Muscle of arm (tissue), 14 donors: ENCODE data around the gene ADAMTS6. TPM values are rescaled to one million over a fixed set of nuclear protein-coding genes. Genes with fewer than 3 reads are reported as not detected.
"Not testable (repeated sequence)": the region's sequence is repeated elsewhere in the genome, so short reads cannot be mapped to it uniquely, and the experiment has no call there.

Source experiments
- DNase-seq: peaks from one replicate; pipeline ENCODE4 v3.0.0-alpha.2; 2013
- long read RNA-seq, 11 donors: transcript quantifications; one replicate each; lab custom pipeline, GENCODE V29; 2026
- polyA plus RNA-seq, 12 donors: library from polyadenylated mRNA; unstranded; fragments of 120-200 nt; gene quantifications; one replicate each; pipeline ENCODE4 v1.2.1, GENCODE V29; 2013; ENCODE audit not compliant: insufficient read length in 12 of 12

ADAMTS6 gene, protein sequence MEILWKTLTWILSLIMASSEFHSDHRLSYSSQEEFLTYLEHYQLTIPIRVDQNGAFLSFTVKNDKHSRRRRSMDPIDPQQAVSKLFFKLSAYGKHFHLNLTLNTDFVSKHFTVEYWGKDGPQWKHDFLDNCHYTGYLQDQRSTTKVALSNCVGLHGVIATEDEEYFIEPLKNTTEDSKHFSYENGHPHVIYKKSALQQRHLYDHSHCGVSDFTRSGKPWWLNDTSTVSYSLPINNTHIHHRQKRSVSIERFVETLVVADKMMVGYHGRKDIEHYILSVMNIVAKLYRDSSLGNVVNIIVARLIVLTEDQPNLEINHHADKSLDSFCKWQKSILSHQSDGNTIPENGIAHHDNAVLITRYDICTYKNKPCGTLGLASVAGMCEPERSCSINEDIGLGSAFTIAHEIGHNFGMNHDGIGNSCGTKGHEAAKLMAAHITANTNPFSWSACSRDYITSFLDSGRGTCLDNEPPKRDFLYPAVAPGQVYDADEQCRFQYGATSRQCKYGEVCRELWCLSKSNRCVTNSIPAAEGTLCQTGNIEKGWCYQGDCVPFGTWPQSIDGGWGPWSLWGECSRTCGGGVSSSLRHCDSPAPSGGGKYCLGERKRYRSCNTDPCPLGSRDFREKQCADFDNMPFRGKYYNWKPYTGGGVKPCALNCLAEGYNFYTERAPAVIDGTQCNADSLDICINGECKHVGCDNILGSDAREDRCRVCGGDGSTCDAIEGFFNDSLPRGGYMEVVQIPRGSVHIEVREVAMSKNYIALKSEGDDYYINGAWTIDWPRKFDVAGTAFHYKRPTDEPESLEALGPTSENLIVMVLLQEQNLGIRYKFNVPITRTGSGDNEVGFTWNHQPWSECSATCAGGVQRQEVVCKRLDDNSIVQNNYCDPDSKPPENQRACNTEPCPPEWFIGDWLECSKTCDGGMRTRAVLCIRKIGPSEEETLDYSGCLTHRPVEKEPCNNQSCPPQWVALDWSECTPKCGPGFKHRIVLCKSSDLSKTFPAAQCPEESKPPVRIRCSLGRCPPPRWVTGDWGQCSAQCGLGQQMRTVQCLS (N-terminal part only)
- polyA plus RNA-seq = 1 to 10 TPM in 9 of 12 donors, under 1 TPM in 2, not detected in 1; 0.93 to 2.6 (median 1.6) TPM
- long read RNA-seq, donor 1 = 0 reads
- long read RNA-seq, donor 2 = 0 reads
- long read RNA-seq, donor 3 = 0 reads
- long read RNA-seq, donor 4 = 0 reads
- long read RNA-seq, donor 5, full-length matches to known transcripts = 1 of 1 reads
- long read RNA-seq, donor 5, partial matches to known transcripts = 0 of 1 reads
- long read RNA-seq, donor 5, other reads (novel, unspliced or antisense) = 0 of 1 reads
- long read RNA-seq, donor 6 = 0 reads
- long read RNA-seq, donor 7 = 0 reads
- long read RNA-seq, donor 8 = 0 reads
- long read RNA-seq, donor 9 = 0 reads
- long read RNA-seq, donor 10 = 0 reads
- long read RNA-seq, donor 11 = 0 reads

DNA sequence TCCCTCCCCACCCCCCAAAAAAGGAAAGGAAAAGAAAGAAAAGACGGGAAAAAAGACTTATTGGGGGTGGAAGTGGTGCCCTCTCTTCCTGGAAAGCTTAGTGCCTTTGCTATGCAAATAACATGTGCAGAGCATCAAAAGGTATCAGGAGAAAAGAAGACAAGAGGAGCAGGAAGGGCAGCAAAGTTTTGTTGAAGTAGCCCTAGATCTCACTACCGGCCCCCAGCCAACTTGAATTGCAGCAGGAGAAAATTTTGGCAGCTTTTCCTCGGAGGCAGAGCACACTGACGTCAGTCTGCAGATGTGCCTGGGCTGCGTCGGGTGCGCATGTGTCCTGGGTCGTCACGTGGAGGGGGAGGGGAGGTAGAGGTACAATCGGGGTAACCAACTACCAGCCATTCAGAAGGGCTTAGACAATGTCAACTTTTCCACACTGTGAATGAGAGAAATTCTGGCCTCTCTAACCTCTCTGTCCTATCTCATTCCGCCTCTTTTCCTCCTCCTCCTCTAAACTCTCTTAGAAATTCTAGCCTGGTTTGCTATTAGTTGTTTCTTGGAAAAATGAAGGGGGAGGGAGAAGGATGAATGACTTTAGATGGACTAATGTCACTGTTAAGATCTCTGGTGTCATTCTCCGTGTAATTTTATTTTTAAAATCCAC lies at the start of gene ADAMTS6:
ADAMTS6 (minus strand) TSS at position 286 of the 661 bp plus-strand sequence. CDS start 8,247 bp downstream, outside the sequence.
- peak; percentile 97 for DNase-seq

DNA sequence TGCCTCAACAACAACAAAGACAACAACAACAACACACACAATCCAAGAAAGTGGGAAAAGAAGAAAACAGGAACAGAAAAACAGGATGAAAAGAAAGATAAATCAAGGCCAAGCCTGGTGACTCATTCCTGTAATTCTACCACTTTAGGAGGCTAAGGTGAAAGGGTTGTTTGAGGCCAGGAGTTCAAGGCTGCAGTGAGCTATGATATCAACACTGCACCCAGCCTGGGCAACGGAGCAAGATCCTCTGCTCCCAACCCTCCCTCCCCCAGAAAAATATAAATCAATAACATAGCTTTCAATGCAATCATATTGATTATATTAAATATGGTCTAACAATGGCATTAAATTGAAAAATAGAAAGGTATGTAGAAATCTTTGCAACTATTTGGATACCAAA lies 49.2 kb upstream of the ADAMTS6 start:
- no peak for DNase-seq

DNA sequence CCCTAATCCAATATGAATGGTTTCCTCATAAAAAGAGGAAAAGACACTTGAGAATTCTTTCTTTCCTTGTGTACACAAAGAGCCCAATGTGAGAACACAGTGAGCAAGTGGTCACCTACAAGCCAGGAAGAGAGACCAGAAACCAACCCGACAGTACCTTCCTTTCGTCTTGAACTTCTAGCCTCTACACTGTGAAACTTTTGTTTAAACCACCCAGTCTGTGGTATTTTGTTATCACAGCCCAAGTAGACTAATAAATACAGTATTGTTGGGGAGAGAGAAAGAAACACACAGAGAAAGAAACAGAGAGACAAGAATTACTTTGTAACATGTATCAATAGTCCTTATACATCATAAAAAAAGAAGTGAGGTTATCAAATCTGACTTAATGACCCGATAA lies 44.0 kb upstream of the ADAMTS6 start:
- no peak for DNase-seq

DNA sequence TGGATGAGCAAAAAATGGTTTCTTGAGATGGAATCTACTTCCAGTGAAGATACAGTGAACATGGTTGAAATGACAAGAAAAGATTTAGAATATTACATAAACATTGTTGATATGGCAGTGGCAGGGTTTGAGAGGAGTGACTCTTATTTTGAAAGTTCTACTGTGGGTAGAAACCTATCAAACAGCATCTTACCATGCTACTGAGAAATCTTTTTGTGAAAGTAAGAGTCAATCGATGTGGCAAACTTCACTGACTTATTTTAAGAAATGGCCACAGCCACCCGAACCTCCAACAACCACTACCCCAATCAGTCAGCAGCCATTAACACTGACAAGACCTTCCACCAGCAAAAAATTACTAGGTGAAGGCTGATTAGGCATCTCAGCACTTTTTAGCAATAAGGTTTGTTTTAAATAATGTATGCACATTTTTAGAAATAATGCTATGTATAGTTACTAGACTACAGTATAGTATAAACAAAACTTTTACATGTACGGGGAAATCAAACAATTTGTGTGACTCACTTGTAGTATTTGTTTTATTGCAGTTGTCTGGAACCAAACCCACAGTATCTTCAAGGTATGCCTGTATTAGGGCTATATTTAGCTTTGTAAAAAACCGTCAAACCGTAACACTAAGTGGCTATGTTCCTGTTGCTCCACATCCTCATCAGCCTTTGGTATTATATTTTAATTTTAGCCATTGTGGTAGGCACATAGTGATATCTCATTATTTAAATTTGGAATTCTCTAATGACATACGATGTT lies 30.6 kb upstream of the ADAMTS6 start:
- DNase-seq = no peak

DNA sequence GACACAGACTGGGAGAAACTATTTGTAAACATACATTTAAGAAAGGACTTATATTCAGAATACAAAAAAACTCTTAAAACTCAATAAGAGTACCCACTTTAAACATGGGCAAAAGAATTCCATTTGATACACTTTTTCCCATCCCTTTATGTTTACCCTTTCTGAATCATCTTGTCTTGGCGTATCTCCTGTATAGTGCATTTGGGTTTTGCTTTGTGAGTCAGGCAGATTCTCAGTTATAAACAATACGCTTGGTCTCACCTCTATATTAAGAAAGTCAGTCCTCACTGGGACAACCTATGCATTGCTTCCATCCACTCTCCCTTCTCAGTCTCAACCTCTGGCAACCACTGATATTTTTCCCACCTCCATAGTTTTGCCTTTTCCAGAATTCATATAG lies 27.3 kb upstream of the ADAMTS6 start:
- no peak for DNase-seq

DNA sequence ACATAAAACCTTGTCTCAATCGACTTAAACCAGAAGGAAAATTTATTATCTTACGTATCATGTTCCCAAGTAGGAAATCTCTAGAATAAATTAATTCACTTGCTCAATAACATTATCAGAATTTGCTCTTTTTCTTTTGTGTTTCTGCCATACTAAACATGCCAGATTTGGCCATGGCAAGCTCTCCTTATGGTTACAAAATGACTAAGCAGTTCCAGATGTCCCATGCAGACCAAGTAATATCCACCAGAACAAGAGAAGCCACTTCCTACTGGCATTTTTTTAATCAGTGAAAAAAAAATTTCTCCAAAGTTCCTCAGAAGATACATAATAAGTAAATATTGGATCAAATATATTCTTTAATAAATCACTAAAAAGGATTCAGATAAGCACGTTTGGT lies 25.2 kb upstream of the ADAMTS6 start:
- DNase-seq = no peak

DNA sequence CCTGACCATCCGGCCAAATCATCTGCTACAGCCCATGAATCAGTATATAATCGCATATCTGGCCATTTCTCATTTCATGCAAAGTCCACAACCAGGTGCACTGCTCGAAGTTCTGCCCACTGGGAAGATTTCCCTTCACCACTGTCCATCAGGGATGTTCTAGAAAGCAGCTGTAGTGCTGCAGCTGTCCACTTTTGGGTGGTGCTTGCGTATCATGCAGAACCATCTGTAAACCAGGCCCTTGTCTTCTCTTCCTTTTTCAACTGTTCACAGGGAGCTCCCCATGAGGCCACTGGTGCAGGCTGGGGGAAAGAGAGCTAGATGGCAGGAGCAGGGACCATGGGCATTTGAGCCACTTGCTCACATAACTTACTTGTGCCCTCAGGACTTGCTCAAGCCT lies 7.4 kb upstream of the ADAMTS6 start:
- no peak for DNase-seq

DNA sequence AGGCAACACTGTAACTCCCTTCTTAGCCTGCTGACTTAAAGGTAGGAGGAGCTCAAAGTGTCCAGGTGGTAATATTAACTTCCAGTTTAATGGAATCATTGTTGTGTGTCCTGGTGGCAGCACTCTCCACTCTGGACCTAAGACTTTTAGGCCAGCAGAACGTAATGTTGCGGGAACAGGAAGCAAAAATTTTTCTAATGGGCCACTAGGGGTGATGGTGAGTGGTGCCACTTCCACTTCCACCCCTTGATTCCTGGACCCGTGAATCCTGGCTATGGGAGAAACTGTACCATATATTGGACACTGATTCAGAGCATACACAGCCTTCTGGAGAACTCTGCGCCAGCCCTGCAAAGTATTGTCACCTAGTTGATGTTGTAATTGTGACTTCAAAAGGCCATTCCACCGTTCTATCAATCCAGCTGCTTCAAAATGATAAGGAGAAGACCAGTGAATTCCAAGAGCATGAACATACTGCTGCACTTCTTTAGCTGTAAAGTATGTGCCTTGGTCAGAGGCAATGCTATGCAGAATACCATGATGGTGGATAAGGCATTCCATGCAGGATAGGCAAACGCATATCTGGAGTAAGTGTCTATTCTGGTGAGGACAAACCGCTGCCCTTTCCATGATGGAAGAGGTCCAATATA lies 6.4 kb upstream of the ADAMTS6 start:
- not testable (repeated sequence) for DNase-seq

DNA sequence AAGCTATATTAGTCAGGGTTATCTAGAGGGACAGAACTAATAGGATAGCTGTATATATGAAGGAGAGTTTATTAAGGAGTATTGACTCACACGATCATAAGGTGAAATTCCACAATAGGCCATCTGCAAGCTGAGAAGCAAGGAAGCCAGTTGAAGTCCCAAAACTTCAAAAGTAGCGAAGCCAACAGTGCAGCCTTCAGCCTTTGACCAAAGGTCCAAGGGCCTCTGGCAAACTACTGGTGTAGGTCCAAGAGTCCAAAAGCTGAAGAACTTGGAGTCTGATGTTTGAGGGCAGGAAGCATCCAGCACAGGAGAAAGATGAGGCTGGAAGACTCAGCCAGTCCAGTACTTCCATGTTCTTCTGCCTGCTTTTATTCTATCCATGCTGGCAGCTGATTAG lies 5.1 kb upstream of the ADAMTS6 start:
- DNase-seq = not testable (repeated sequence)

DNA sequence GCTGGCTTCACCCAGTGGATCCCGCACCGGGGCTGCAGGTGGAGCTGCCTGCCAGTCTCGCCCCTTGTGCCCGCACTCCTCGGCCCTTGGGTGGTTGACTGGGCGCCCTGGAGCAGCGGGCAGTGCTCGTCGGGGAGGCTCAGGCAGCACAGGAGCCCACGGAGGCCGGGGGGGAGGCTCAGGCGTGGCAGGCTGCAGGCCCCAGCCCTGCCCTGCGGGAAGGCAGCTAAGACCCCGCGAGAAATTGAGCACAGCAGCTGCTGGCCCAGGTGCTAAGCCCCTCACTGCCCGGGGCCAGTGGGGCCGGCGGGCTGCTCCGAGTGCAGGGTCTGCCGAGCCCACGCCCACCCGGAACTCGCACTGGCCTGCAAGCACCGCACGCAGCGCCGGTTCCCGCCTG lies 3.7 kb upstream of the ADAMTS6 start:
- no peak for DNase-seq

DNA sequence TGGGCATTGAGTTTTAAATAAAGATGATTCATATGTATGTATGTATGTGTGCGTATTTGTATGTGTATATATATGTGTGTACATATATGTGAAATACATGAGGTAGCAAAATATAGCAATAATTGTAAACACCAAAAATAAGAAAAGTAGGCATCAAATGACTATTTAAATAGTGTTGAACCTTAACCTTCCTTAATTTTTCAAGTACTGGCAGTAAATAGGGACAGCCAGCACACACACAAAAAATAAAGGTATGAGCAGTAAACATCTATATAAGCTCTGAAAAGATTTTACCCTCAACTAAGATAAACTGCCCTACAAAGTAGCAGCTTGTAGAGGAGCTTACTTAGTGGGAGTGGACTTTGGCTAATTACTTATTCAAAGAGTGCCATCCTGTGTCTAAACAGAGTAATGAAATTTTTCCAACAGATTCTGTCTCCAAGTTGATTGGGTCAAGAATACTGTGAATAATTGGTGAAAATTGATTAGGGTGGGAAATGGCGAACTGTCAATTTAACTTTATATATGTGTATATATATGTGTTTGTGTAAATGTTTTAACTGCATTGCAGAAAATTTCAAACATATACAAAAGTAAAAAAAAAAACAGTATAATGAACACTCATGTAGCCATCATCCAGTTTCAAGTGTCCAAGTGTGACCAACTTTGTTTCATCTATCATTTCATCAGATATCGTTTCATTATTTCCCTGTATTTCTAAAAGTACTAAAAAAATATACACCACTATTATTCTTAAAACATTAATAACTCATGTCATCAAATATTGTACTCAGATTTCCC lies 2.0 kb upstream of the ADAMTS6 start:
- peak; percentile 60 for DNase-seq

DNA sequence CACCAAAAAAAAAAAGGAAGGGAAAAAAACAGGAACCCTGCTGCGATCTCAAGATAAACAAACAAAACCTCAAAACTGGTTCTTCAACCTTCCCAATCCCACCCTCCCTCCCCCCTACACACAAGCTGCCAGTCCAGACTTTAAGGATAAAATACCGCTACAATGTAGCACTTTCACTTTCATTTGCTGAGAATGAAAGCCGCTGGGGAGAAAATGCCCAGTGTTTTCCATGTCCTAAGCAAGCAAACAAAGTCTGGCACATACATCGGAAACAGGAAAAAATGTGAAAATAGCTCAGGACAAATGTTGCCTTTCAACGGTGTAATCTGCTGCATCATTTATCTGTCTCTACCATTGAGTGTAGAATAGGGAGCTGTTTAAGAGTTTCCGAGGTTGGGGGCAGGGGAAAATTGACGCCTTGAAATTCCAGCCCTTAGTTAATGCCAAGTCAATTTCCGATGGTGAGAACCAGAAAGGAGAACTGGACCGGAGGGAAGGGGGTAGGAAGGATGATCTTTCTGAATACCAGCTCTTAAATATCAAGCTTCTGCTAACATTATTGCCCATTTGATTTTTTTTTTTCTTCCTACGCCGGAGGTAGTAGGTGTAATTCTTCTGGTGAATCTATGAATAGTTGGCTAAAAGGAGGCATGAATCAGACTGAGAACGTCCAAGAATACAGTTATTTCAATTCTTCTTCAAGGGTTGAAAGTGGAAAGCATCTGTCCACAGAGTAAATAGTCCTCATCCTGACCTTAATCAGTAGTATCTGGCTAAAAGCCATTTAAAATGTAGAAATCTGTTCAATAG lies 1.2 kb upstream of the ADAMTS6 start:
- DNase-seq = peak; percentile 69

DNA sequence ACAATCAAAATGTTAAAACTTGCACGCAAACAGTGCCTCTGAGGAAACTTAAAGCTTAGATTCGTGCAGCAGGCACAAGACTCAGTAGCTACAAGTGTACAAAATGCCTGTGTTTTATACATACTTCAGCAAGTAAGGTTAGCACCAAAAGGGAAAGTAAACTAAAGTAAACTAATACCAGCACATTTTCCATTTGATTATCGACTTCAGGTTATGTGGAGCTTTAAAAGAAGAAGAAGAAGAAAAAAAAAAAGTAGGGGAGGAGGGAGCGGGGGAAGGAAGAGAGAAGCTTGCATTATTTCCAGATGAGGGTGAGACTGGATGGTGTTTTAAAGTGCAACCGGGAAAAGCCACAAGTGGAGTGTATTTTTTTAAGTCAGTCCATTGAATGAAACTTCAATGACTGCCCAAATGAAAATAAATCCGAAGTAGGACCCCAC lies 596 bp upstream of the ADAMTS6 start:
- peak; percentile 57 for DNase-seq

DNA sequence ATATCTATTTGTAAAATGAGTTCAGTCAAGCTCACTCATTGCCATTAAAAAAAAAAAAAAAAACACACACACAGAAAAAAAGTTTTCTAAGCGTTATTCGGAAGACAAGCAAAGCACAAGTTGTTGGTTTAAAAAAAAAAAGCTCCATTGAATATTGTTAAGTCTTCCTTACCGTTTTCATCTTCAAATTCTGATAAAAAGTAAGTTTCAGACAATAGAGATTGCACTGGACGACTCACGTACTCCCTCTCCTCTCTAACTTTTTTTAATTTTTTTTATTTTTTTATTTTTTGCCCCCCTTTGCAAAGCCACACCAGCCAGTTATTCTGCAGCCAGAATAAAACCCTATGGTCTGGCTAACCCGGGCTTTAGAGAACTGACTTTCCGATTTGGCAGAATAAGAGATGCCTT lies 544 bp downstream of the ADAMTS6 start:
- peak; percentile 45 for DNase-seq

DNA sequence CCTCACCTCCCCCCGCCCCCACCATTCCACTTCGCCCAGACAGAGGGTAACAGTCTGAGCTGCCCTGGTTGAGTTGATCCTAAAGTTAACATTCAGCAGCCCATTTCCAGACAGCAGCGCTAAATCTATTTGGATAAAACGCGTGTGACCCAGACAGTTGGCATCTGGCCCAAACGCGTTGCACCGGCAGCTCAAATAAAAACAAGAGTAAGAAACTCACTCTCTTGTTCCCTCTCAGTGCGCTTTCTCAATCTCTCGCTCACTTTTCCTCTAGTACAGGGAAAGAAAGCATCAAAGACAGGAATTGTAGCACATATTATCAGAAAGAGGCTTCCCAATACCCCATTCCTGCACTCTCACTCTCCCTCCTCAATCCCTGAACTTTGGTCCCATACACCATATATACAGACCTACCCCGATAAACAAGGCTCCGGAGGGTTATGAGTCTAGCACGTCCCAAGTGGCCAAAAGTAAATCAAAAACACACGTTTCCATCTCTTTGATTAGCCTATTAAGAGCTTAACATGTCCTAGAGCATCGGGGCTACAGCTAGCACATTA lies 1.3 kb downstream of the ADAMTS6 start:
- peak; percentile 85 for DNase-seq

DNA sequence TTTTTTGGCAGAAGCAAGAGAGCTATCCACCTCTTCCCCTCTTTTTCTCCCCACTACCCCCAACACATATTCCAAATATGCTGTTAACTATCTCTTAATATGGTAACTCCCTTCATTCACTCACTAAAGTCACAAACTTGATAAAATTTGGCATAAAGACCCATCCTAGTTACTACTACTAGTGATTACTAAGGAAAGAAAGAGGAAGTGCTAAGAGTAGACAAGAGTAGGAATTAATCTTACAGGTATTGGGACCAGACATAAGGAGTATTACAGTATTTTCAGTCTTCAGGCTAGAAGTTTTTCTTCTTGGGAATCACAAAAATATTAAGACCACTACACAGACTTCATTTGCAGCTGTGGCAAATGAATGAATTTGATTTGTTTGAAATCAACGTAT lies 2.2 kb downstream of the ADAMTS6 start:
- peak; percentile 0 for DNase-seq

DNA sequence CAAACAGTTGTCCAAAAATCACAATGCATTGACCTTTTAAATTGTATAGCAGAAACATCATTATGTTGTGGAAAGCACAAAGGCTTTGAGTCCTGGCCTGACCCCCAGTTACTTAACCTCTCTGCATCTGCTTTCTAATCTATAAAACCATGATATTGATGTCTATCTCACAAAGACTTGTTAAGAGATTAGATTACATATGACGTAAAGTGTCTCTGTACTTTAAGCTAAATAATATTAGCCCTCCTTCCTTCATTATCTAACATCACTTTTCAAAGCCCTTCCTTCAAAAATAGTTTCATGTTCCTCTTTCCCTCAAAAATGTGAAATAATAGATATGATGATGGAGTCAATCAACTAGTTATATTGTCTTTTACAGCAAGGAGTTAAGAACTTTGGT lies 3.4 kb downstream of the ADAMTS6 start:
- DNase-seq = no peak

DNA sequence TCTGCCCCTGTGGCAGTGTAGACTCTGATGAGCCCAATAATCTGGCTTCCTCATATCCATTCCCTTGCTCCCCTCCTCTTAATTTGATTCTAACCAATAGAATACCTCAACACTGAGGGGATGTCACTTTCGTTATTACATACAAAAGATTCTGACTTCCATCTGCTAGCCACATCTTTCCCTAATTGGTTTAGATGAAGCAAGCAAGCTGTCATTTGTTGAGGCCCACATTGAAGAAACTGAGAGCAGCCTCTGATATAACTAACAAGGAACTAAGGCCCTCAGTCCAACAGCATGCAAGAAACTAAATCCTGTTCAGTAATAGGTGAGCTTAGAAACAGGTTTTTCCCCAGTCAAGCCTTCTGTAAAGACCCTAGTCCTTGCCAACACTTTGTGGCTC lies 5.8 kb downstream of the ADAMTS6 start:
- DNase-seq = no peak
